DOHH2 (cell line): ENCODE data around the gene RIN3.

ENCODE experiments used
- EZH2phosphoT487 ChIP-seq: fragments of 200-600 bp; sonication (generic); IDR thresholded peaks from 2 replicates; pipeline ENCODE4 v1.6.1; 2017; ENCODE audit warnings: borderline replicate concordance, mild to moderate bottlenecking, antibody characterized with exemption, low read length, moderate library complexity, mixed read lengths
- TF ChIP-seq, protein P1 (sequence below): fragments of 200-600 bp; sonication (generic); IDR thresholded peaks from one replicate; pipeline ENCODE4 v1.5.1; 2014; ENCODE audit warnings: antibody characterized with exemption, mild to moderate bottlenecking, low read depth, low read length; ENCODE audit not compliant: poor library complexity, severe bottlenecking

DNA sequence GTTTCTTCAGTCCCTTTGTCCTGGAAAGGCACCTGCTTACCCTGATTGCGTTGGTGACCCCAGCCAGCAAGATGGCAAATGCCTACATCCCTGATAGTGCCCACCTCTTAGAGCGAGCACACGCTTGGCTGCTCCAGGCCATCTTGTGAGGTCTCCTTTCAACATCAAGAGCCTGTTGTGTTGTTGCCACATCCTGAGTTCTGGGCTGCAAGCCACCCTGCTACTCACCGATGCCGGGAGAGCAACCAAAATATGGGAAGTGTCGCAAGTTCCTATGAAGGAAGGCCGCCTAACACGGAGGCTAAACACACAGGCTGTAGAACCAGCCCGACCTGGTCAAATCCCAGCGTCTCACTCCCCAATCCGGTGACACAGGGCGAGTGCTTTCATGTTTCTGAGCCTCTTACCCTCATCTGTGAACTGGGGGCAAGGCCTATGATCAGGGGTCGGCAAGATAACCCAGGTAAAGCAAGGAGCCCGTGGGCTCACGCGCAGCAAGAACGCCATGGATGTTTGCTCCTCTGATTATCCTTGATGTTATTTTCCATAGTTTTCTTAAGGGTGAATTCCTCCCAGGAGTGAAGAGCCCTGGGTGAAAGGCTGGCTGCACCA is 136.5 kb downstream of the RIN3 start:
- TF ChIP-seq, protein P1, sequence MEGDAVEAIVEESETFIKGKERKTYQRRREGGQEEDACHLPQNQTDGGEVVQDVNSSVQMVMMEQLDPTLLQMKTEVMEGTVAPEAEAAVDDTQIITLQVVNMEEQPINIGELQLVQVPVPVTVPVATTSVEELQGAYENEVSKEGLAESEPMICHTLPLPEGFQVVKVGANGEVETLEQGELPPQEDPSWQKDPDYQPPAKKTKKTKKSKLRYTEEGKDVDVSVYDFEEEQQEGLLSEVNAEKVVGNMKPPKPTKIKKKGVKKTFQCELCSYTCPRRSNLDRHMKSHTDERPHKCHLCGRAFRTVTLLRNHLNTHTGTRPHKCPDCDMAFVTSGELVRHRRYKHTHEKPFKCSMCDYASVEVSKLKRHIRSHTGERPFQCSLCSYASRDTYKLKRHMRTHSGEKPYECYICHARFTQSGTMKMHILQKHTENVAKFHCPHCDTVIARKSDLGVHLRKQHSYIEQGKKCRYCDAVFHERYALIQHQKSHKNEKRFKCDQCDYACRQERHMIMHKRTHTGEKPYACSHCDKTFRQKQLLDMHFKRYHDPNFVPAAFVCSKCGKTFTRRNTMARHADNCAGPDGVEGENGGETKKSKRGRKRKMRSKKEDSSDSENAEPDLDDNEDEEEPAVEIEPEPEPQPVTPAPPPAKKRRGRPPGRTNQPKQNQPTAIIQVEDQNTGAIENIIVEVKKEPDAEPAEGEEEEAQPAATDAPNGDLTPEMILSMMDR = no peak
- no peak for TF ChIP-seq EZH2phosphoT487
